Measurements from ENCODE around the gene SPAG16.
"Not testable (repeated sequence)": the region's sequence is repeated elsewhere in the genome, so short reads cannot be mapped to it uniquely, and the experiment has no call there.

GRCh38 chr2:213407027-213407426 lies 122.8 kb downstream of the SPAG16 start:
- not testable (repeated sequence) for TF ChIP-seq EZH2 (IDR thresholded peaks at IDR 0.05; ENCODE audit: insufficient read depth, poor library complexity, severe bottlenecking); EZH2phosphoT487 (IDR thresholded peaks at IDR 0.05; ENCODE audit: insufficient read depth, low read depth)

Data from GM23248 (cell line).